ENCODE data around the gene FAM117B. TPM values are rescaled to one million over a fixed set of nuclear protein-coding genes. Genes with fewer than 3 reads are reported as not detected.

FAM117B gene
- total RNA-seq, 1 experiment from 2014 or later: 9.1 TPM

DNA sequence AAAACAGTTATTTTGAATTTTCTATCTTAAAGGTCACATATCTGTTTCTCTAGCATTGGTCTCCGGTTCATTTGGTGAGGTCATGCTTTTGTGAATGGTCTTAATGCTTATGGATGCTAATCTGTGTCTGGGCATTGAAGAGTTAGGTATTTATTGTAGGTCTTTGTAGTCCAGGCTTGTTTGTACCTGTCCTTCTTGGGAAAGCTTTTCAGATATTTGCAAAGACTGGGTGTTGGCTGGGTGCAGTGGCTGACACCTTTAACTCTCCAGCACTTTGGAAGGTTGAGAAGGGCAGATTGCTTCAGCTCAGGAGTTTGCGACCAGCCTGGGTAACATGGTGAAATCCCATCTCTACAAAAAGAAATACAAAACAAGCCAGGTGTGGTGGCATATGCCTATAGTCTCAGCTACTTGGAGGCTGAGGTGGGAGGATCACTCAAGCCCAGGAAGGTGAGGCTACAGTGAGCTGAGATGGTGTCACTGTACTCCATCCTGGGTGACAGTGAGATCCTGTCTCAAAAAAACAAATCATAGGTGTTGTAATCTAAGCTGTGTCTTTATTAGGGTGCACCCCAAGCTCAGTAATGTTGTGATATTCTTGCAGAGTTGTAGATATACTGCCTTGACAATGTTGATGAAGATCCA, 82.3 kb downstream of the FAM117B start:
- RAD21 ChIA-PET (ENCODE audit: low non-redundant PET in 1 of 2, low total read pairs in 2 of 2, uncharacterized antibody in 2 of 2, unreplicated experiment in 2 of 2): no interaction called here
- Histone ChIP-seq H3K36me3 (ENCODE audit: control insufficient read depth in 1 of 2, insufficient read depth in 2 of 2, low read length in 2 of 2) (no peaks in the 10 kb centered on the region), H3K4me1 (ENCODE audit: control insufficient read depth in 1 of 2, insufficient read depth in 2 of 2, low read length in 2 of 2) (peaks cover 10 to 20% of the 10 kb centered on the region in 2 experiments), H2AFZ (ENCODE audit: low read depth, low read length, poor library complexity, severe bottlenecking) (no peak overlapping the region), H3K4me2 (ENCODE audit: low read length) (no peak overlapping the region), H3K27me3 (ENCODE audit: insufficient read depth, low read length) (no peaks in the 10 kb centered on the region), H3K79me2 (ENCODE audit: insufficient read depth, low read length) (no peaks in the 10 kb centered on the region), H3K27ac (ENCODE audit: low read depth, low read length) (no peak overlapping the region), H3K9ac (ENCODE audit: low read length) (no peak overlapping the region), H3K9me3 (ENCODE audit: control insufficient read depth in 1 of 2, insufficient read depth in 1 of 2, low read depth in 1 of 2, low read length in 2 of 2) (no peaks in the 10 kb centered on the region; a peak in 1 of 4 replicates), H4K20me1 (ENCODE audit: insufficient read depth) (no peaks in the 10 kb centered on the region), H3K4me3 (replicated peaks in 1 of 2; ENCODE audit: low read depth in 1 of 2, low read length in 2 of 2) (no peak overlapping the region), H3K9me2 (ENCODE audit: insufficient read depth) (no peaks in the 10 kb centered on the region)
- intact Hi-C loops (cut with micrococcal nuclease): no loop called here
- DNase-seq (ENCODE audit: low read depth, low spot score): no peak
- TF ChIP-seq TCF7L2 (IDR thresholded peaks at IDR 0.05; ENCODE audit: borderline replicate concordance, extremely low read depth, insufficient read depth, insufficient read length): no peak
- no peak for TF ChIP-seq ELF1 (IDR thresholded peaks at IDR 0.05; ENCODE audit: borderline replicate concordance, low read depth)
- no peak for TF ChIP-seq ZFX (IDR thresholded peaks at IDR 0.05)
- no peak for TF ChIP-seq SRF (IDR thresholded peaks at IDR 0.05; ENCODE audit: low read depth)
- TF ChIP-seq, protein P1, sequence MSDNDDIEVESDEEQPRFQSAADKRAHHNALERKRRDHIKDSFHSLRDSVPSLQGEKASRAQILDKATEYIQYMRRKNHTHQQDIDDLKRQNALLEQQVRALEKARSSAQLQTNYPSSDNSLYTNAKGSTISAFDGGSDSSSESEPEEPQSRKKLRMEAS (IDR thresholded peaks at IDR 0.05): no peak
- TF ChIP-seq POLR2AphosphoS5 (IDR thresholded peaks at IDR 0.05; ENCODE audit: low read depth, low read length): no peak
- no peak for TF ChIP-seq RAD21 (IDR thresholded peaks at IDR 0.05; ENCODE audit: low read depth)
- TF ChIP-seq JUND (IDR thresholded peaks at IDR 0.05): no peak
- no peak for TF ChIP-seq EGR1 (IDR thresholded peaks at IDR 0.05; ENCODE audit: low read depth)
- no peak for TF ChIP-seq CBX3 (IDR thresholded peaks at IDR 0.05; ENCODE audit: low read depth)
- no peak for TF ChIP-seq ATF3 (IDR thresholded peaks at IDR 0.05)
- no peak for TF ChIP-seq POLR2A (IDR thresholded peaks at IDR 0.05; ENCODE audit: borderline replicate concordance, extremely low read depth, insufficient read depth, insufficient read length)
- TF ChIP-seq SIN3A (IDR thresholded peaks at IDR 0.05; ENCODE audit: low read depth): no peak
- TF ChIP-seq FOSL1 (IDR thresholded peaks at IDR 0.05; ENCODE audit: low read depth): no peak
- TF ChIP-seq CTCF (IDR thresholded peaks at IDR 0.05 in 2 of 3, conservative IDR thresholded peaks at IDR 0.05 in 1 of 3; ENCODE audit: borderline replicate concordance in 1 of 3, insufficient read depth in 1 of 3, low read depth in 2 of 3, low read length in 2 of 3): no peak
- TF ChIP-seq, protein P2, sequence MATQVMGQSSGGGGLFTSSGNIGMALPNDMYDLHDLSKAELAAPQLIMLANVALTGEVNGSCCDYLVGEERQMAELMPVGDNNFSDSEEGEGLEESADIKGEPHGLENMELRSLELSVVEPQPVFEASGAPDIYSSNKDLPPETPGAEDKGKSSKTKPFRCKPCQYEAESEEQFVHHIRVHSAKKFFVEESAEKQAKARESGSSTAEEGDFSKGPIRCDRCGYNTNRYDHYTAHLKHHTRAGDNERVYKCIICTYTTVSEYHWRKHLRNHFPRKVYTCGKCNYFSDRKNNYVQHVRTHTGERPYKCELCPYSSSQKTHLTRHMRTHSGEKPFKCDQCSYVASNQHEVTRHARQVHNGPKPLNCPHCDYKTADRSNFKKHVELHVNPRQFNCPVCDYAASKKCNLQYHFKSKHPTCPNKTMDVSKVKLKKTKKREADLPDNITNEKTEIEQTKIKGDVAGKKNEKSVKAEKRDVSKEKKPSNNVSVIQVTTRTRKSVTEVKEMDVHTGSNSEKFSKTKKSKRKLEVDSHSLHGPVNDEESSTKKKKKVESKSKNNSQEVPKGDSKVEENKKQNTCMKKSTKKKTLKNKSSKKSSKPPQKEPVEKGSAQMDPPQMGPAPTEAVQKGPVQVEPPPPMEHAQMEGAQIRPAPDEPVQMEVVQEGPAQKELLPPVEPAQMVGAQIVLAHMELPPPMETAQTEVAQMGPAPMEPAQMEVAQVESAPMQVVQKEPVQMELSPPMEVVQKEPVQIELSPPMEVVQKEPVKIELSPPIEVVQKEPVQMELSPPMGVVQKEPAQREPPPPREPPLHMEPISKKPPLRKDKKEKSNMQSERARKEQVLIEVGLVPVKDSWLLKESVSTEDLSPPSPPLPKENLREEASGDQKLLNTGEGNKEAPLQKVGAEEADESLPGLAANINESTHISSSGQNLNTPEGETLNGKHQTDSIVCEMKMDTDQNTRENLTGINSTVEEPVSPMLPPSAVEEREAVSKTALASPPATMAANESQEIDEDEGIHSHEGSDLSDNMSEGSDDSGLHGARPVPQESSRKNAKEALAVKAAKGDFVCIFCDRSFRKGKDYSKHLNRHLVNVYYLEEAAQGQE (IDR thresholded peaks at IDR 0.05; ENCODE audit: low read depth): no peak
- ATAC-seq: no peak
- no TSS peak for BruUV-seq (replicated peaks)
- CTCF ChIA-PET: no interaction called here
- POLR2A ChIA-PET: no interaction called here
